Epithelial cell of proximal tubule (primary cell): ENCODE results near the gene UTP20. TPM values are rescaled to one million over a fixed set of nuclear protein-coding genes. Genes with fewer than 3 reads are reported as not detected.
"Not testable (repeated sequence)": the region's sequence is repeated elsewhere in the genome, so short reads cannot be mapped to it uniquely, and the experiment has no call there.

Experiments used
- DNase-seq: peaks from one replicate; pipeline ENCODE4 v3.0.0-alpha.2; 2011; ENCODE audit warnings: low read depth
- H3K4me3 ChIP-seq: 2 replicates; pipeline ENCODE4 v1.5.1; 2011; ENCODE audit warnings: low read depth, mild to moderate bottlenecking, low read length
- CTCF ChIP-seq: conservative IDR thresholded peaks from 2 replicates; pipeline ENCODE4 v1.5.1; 2012; ENCODE audit warnings: low read depth, mild to moderate bottlenecking, low read length
- total RNA-seq: library from RNA; depleted of rRNA; stranded (reverse); fragments of >200 nt; gene quantifications from 2 replicates; pipeline ENCODE4 v1.2.3, GENCODE V29; 2015

Gene UTP20
- total RNA-seq, 1 donor from 2014 or later, result 15.6 TPM

GRCh38 chr12:101372431-101372830, 92.5 kb downstream of the UTP20 start:
- no peak for DNase-seq
- TF ChIP-seq CTCF, result no peak
- H3K4me3 ChIP-seq, result no peak overlapping the region

- no peak for DNase-seq
- no peak overlapping the region for H3K4me3 ChIP-seq
- TF ChIP-seq CTCF, result no peak
These were observed 95.7 kb downstream of the UTP20 start for GRCh38 chr12:101375573-101375972.

GRCh38 chr12:101379149-101379548, 99.2 kb downstream of the UTP20 start:
- no peak for TF ChIP-seq CTCF
- DNase-seq, result no peak
- no peak overlapping the region for H3K4me3 ChIP-seq

- H3K4me3 ChIP-seq, DNase-seq: not testable (repeated sequence)
These were observed 111.3 kb downstream of the UTP20 start for GRCh38 chr12:101391181-101391580.

GRCh38 chr12:101407049-101407435, 127.1 kb downstream of the UTP20 start:
- H3K4me3 ChIP-seq, result peak overlapping the region; percentile 70
- no peak for DNase-seq
- TF ChIP-seq CTCF, result no peak

- DNase-seq, result peak; percentile 84
- no peak for TF ChIP-seq CTCF
- peak within 1 kb of the TSS; percentile 70 for H3K4me3 ChIP-seq
These were observed 127.8 kb downstream of the UTP20 start, which contains the start of gene ARL1 for GRCh38 chr12:101407436-101408345. ARL1 (minus strand) TSS chr12:101407772; CDS start chr12:101407645, 127 bp downstream.

GRCh38 chr12:101410169-101410568, 130.3 kb downstream of the UTP20 start:
- DNase-seq, result not testable (repeated sequence)

GRCh38 chr12:101414533-101415119, 134.7 kb downstream of the UTP20 start:
- DNase-seq, result no peak
- H3K4me3 ChIP-seq, result no peak overlapping the region
- peak; percentile 65 for TF ChIP-seq CTCF

More at GRCh38 chr12:101410169-101410568, 130.3 kb downstream of the UTP20 start:
- H3K4me3 ChIP-seq, result not testable (repeated sequence)
